ENCODE measurements around the gene CLDN19. TPM values are rescaled to one million over a fixed set of nuclear protein-coding genes. Genes with fewer than 3 reads are reported as not detected.
"Not testable (repeated sequence)": the region's sequence is repeated elsewhere in the genome, so short reads cannot be mapped to it uniquely, and the experiment has no call there.

CLDN19 gene
- total RNA-seq, 4 donors from 2014 or later = not detected

- Histone ChIP-seq H3K9me3 (no peaks in the 10 kb centered on the region), H3K4me3 (no peak overlapping the region), H3K27ac (no peak overlapping the region), H3K27me3 (no peaks in the 10 kb centered on the region), H3K36me3 (peaks cover 0 to 62% (median 0%) of the 10 kb centered on the region in 3 donors), H3K4me1 (peaks cover 0 to 6% (median 0%) of the 10 kb centered on the region in 4 donors)
- TF ChIP-seq, protein P1, sequence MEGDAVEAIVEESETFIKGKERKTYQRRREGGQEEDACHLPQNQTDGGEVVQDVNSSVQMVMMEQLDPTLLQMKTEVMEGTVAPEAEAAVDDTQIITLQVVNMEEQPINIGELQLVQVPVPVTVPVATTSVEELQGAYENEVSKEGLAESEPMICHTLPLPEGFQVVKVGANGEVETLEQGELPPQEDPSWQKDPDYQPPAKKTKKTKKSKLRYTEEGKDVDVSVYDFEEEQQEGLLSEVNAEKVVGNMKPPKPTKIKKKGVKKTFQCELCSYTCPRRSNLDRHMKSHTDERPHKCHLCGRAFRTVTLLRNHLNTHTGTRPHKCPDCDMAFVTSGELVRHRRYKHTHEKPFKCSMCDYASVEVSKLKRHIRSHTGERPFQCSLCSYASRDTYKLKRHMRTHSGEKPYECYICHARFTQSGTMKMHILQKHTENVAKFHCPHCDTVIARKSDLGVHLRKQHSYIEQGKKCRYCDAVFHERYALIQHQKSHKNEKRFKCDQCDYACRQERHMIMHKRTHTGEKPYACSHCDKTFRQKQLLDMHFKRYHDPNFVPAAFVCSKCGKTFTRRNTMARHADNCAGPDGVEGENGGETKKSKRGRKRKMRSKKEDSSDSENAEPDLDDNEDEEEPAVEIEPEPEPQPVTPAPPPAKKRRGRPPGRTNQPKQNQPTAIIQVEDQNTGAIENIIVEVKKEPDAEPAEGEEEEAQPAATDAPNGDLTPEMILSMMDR (IDR thresholded peaks at IDR 0.05) = no peak
- no peak for TF ChIP-seq POLR2A (IDR thresholded peaks at IDR 0.05)
- DNase-seq = no peak
Measured at GRCh38 chr1:42752284-42752683, 12.2 kb upstream of the CLDN19 start.

DNA sequence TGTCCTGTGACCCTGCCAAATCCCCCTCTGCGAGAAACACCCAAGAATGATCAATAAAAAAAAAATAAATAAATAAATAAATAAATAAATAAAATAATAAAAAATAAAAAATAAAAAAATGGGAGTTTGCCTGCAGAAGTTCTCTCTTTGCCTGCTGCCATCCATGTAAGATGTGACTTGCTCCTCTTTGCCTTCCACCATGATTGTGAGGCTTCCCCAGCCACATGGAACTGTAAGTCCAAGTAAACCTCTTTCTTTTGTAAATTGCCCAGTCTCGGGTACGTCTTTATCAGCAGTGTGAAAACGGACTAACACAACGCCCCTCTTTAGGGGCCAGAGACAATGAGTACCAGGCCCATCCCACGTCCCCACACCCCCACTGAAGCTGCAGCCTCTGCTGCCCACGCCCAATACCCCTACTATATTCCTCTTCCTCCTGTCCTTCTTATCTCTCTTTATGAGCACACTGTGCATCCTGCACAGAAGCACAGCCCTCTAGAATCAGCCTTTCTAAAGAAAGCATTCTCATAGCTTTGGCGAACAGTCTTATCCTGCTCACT is 11.6 kb upstream of the CLDN19 start:
- not testable (repeated sequence) for H3K27me3 ChIP-seq, H3K27ac ChIP-seq, H3K4me3 ChIP-seq, H3K9me3 ChIP-seq, DNase-seq, H3K4me1 ChIP-seq
- H3K36me3 ChIP-seq = peaks cover 0 to 63% (median 0%) of the 10 kb centered on the region in 3 donors

GRCh38 chr1:42750041-42750440 is 10.0 kb upstream of the CLDN19 start:
- H3K27me3 ChIP-seq = no peaks in the 10 kb centered on the region
- H3K9me3 ChIP-seq = no peaks in the 10 kb centered on the region
- no peak overlapping the region for H3K27ac ChIP-seq
- H3K4me3 ChIP-seq = no peak overlapping the region
- peaks cover 0 to 55% (median 0%) of the 10 kb centered on the region in 3 donors for H3K36me3 ChIP-seq
- H3K4me1 ChIP-seq = peaks cover 0 to 6% (median 0%) of the 10 kb centered on the region in 4 donors
- DNase-seq = no peak
- no peak for TF ChIP-seq POLR2A (IDR thresholded peaks at IDR 0.05)
- TF ChIP-seq, protein P1 (IDR thresholded peaks at IDR 0.05) = no peak

DNA sequence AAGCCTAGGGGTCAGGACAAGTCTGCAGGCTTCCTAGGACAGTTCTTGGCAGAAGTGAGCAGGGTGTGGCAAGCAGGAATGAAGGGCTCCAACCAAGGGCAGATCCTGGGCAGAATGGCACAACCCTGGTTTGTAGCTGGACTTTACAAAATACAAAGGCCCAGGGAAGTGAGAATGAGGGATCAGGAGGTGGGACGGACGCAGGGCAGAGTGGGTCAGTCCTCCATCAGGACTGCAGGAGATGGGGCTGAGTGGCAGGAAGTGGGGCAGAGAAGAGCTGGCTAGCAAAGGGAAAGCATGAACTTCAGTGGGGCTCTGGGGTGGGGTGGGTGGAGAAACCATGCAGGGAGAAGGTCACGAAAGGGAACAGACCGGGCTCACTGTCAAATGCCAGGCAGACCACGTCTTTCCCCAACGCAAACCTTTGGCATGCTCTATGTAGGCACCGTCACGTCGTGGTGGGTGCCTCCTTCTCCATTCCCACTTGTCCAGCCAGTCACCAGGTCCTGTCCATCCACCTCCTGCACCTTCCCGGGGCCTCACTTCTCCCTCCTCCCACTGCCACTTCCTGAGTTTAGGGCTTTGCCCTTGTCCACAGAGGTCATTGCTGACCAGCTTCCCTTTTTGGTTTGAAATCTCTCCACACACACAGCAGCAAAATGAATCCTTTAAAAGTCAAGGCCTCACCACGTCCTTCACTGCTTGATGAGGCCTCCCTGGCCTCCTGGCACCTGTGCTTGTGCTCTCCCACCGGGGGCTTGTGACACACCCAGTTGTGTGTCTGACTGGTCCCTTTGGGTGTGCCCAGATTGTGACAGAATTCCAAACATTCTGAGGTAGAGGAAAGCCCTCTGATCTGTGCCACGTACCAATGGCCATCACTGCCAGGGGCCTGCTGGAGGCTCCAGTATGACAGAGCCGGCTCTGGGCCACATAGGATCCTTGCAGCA is 8.7 kb upstream of the CLDN19 start:
- no peaks in the 10 kb centered on the region for H3K9me3 ChIP-seq
- H3K4me3 ChIP-seq = no peak overlapping the region
- no peaks in the 10 kb centered on the region for H3K27me3 ChIP-seq
- TF ChIP-seq, protein P1 (IDR thresholded peaks at IDR 0.05) = no peak
- no peak for TF ChIP-seq POLR2A (IDR thresholded peaks at IDR 0.05)
- peaks cover 0 to 5% (median 0%) of the 10 kb centered on the region in 4 donors for H3K4me1 ChIP-seq
- H3K27ac ChIP-seq = no peak overlapping the region
- H3K36me3 ChIP-seq = peaks cover 0 to 42% (median 0%) of the 10 kb centered on the region in 3 donors
- no peak for DNase-seq

- peaks cover 0 to 35% (median 0%) of the 10 kb centered on the region in 3 donors for H3K36me3 ChIP-seq
- DNase-seq = no peak
Measured at GRCh38 chr1:42748021-42748420, 8.0 kb upstream of the CLDN19 start.

More at GRCh38 chr1:42748021-42748420, 8.0 kb upstream of the CLDN19 start:
- H3K27me3 ChIP-seq = no peaks in the 10 kb centered on the region
- H3K27ac ChIP-seq = no peak overlapping the region
- no peaks in the 10 kb centered on the region for H3K9me3 ChIP-seq
- no peaks in the 10 kb centered on the region for H3K4me1 ChIP-seq
- no peak overlapping the region for H3K4me3 ChIP-seq
- no peak for TF ChIP-seq POLR2A (IDR thresholded peaks at IDR 0.05)
- TF ChIP-seq, protein P1 (IDR thresholded peaks at IDR 0.05) = no peak
